IMR-90 (cell line): ENCODE results near the gene CD244. TPM values are rescaled to one million over a fixed set of nuclear protein-coding genes. Genes with fewer than 3 reads are reported as not detected.

Experiments used
- ATAC-seq: fragments of 200-7000 bp; cut with Tn5 transposase; 2 replicates; pipeline ENCODE4 v1.9.1; 2020; ENCODE audit warnings: low read depth, mild to moderate bottlenecking, moderate library complexity
- BruUV-seq: library from RNA; stranded (reverse); fragments of 400-500 nt; replicated peaks from 2 replicates; lab custom pipeline; 2021; lab: Mats Ljungman, UMichigan
- CTCF ChIA-PET: fragments of 300-600 bp; formaldehyde crosslinking; extraction: SDS; loops from one replicate; lab custom pipeline; 2021; ENCODE audit warnings: antibody characterized with exemption; lab: Yijun Ruan, JAX
- POLR2A ChIA-PET: fragments of 300-600 bp; sonication (Branson Sonifier 250); formaldehyde crosslinking; loops from one replicate; lab custom pipeline; 2022; ENCODE audit warnings: antibody characterized with exemption; ENCODE audit not compliant: unreplicated experiment; lab: Charles Lee
- DNase-seq: peaks from one replicate; pipeline ENCODE4 v3.0.0; 2013
- H2AFZ ChIP-seq: replicated peaks from 2 replicates; pipeline ENCODE3; 2013; ENCODE audit warnings: low read length, mild to moderate bottlenecking; ENCODE audit not compliant: poor library complexity
- H2AK5ac ChIP-seq: 2 replicates; pipeline ENCODE4 v1.6.1; 2013; ENCODE audit warnings: low read depth, low read length, inconsistent platforms
- H2AK9ac ChIP-seq: replicated peaks from 2 replicates; pipeline ENCODE3; 2013; ENCODE audit warnings: mild to moderate bottlenecking, low read depth, low read length, moderate library complexity; ENCODE audit not compliant: poor library complexity
- H2BK120ac ChIP-seq: 2 replicates; pipeline ENCODE4 v1.6.1; 2013; ENCODE audit warnings: low read depth, low read length, inconsistent platforms
- H2BK15ac ChIP-seq: 3 replicates; pipeline ENCODE4 v1.6.1; 2013; ENCODE audit warnings: low read depth, low read length, inconsistent platforms
- H2BK20ac ChIP-seq: 2 replicates; pipeline ENCODE4 v1.6.1; 2013; ENCODE audit warnings: low read depth, mild to moderate bottlenecking, inconsistent platforms, low read length, moderate library complexity
- H2BK5ac ChIP-seq: 2 replicates; pipeline ENCODE4 v1.6.1; 2013; ENCODE audit warnings: mild to moderate bottlenecking, low read depth, low read length, inconsistent platforms; ENCODE audit not compliant: poor library complexity, severe bottlenecking
- H3K14ac ChIP-seq: replicated peaks from 2 replicates; pipeline ENCODE4 v1.6.1; 2013; ENCODE audit warnings: low read depth, low read length, inconsistent platforms
- H3K18ac ChIP-seq: 2 replicates; pipeline ENCODE4 v1.6.1; 2013; ENCODE audit warnings: low read depth, low read length, control low read depth
- H3K23ac ChIP-seq: 2 replicates; pipeline ENCODE4 v1.6.1; 2013; ENCODE audit warnings: low read depth, low read length, inconsistent platforms
- H3K27ac ChIP-seq: 2 replicates; pipeline ENCODE4 v1.5.1; 2013; ENCODE audit warnings: mild to moderate bottlenecking, control low read depth, low read length; ENCODE audit not compliant: insufficient read depth
- H3K27me3 ChIP-seq: 2 replicates; pipeline ENCODE4 v1.6.1; 2013; ENCODE audit warnings: low read length; ENCODE audit not compliant: control insufficient read depth, insufficient read depth
- H3K36me3 ChIP-seq: 2 replicates; pipeline ENCODE4 v1.6.1; 2013; ENCODE audit warnings: low read length, mixed read lengths; ENCODE audit not compliant: control insufficient read depth, insufficient read depth
- H3K4ac ChIP-seq: 2 replicates; pipeline ENCODE4 v1.6.1; 2013; ENCODE audit warnings: low read depth, low read length, inconsistent platforms
- H3K4me1 ChIP-seq: 2 replicates; pipeline ENCODE4 v1.6.1; 2013; ENCODE audit warnings: low read length, mixed read lengths; ENCODE audit not compliant: control insufficient read depth, insufficient read depth
- H3K4me2 ChIP-seq: 2 replicates; pipeline ENCODE4 v1.6.1; 2013; ENCODE audit warnings: low read depth, mild to moderate bottlenecking, control low read depth, low read length, moderate library complexity
- H3K4me3 ChIP-seq: 2 replicates; pipeline ENCODE4 v1.5.1; 2013; ENCODE audit warnings: low read depth, mild to moderate bottlenecking, control low read depth, low read length, moderate library complexity; ENCODE audit not compliant: insufficient read depth
- H3K56ac ChIP-seq: 2 replicates; pipeline ENCODE4 v1.6.1; 2013; ENCODE audit warnings: low read length, inconsistent platforms; ENCODE audit not compliant: insufficient read depth; ENCODE audit errors: extremely low read depth
- H3K79me1 ChIP-seq, 2 experiments: 2 replicates each; pipeline ENCODE4 v1.6.1; 2013; ENCODE audit warnings: low read length in 2 of 2, inconsistent platforms in 1 of 2, low read depth in 1 of 2
- H3K9ac ChIP-seq: 2 replicates; pipeline ENCODE4 v1.6.1; 2013; ENCODE audit warnings: low read depth, low read length, control low read depth
- H3K9me1 ChIP-seq: 2 replicates; pipeline ENCODE4 v1.6.1; 2013; ENCODE audit warnings: low read length, inconsistent platforms; ENCODE audit not compliant: insufficient read depth
- H3K9me3 ChIP-seq: 2 replicates; pipeline ENCODE4 v1.6.1; 2013; ENCODE audit warnings: low read length; ENCODE audit not compliant: control insufficient read depth, insufficient read depth
- H4K20me1 ChIP-seq: 2 replicates; pipeline ENCODE4 v1.6.1; 2013; ENCODE audit warnings: low read length, inconsistent platforms; ENCODE audit not compliant: insufficient read depth
- H4K5ac ChIP-seq: 2 replicates; pipeline ENCODE4 v1.6.1; 2013; ENCODE audit warnings: mild to moderate bottlenecking, low read depth, low read length, control low read depth
- H4K8ac ChIP-seq, 2 experiments: 2 replicates each; pipeline ENCODE4 v1.6.1; 2013; ENCODE audit warnings: low read depth in 2 of 2, low read length in 2 of 2, control low read depth in 1 of 2, inconsistent platforms in 1 of 2
- H4K91ac ChIP-seq: 2 replicates; pipeline ENCODE4 v1.6.1; 2013; ENCODE audit warnings: low read depth, low read length, inconsistent platforms; ENCODE audit not compliant: insufficient read depth
- BHLHE40 ChIP-seq: fragments of 150-350 bp; IDR thresholded peaks from 2 replicates; pipeline ENCODE4 v1.6.1; 2016; ENCODE audit warnings: mild to moderate bottlenecking, low read depth, low read length
- CEBPB ChIP-seq: IDR thresholded peaks from 2 replicates; pipeline ENCODE4 v1.6.1; 2012; ENCODE audit warnings: low read depth, low read length, improper control_type of control experiment
- CHD1 ChIP-seq: IDR thresholded peaks from 2 replicates; pipeline ENCODE4 v1.6.1; 2012; ENCODE audit warnings: low read depth, low read length, improper control_type of control experiment
- CTCF ChIP-seq: conservative IDR thresholded peaks from 2 replicates; pipeline ENCODE4 v1.5.1; 2012; ENCODE audit warnings: mild to moderate bottlenecking, low read depth, low read length, improper control_type of control experiment
- ELK1 ChIP-seq: fragments of 150-350 bp; IDR thresholded peaks from 2 replicates; pipeline ENCODE4 v1.6.1; 2016; ENCODE audit warnings: low read depth, mild to moderate bottlenecking, low read length, moderate library complexity, borderline replicate concordance
- FOS ChIP-seq: fragments of 150-350 bp; IDR thresholded peaks from 2 replicates; pipeline ENCODE4 v1.6.1; 2016; ENCODE audit warnings: low read depth, low read length
- MAZ ChIP-seq: IDR thresholded peaks from 2 replicates; pipeline ENCODE4 v1.6.1; 2012; ENCODE audit warnings: low read depth, mild to moderate bottlenecking, low read length, improper control_type of control experiment, moderate library complexity, borderline replicate concordance
- MXI1 ChIP-seq: IDR thresholded peaks from 2 replicates; pipeline ENCODE4 v1.6.1; 2012; ENCODE audit warnings: low read depth, mild to moderate bottlenecking, low read length, moderate library complexity, borderline replicate concordance
- NFE2L2 ChIP-seq: fragments of 150-350 bp; IDR thresholded peaks from 2 replicates; pipeline ENCODE4 v1.6.1; 2016; ENCODE audit warnings: low read depth, mild to moderate bottlenecking, low read length
- POLR2A ChIP-seq: IDR thresholded peaks from 2 replicates; pipeline ENCODE4 v1.6.1; 2012; ENCODE audit warnings: mild to moderate bottlenecking, low read depth, low read length
- RAD21 ChIP-seq: IDR thresholded peaks from 2 replicates; pipeline ENCODE4 v1.6.1; 2012; ENCODE audit warnings: low read length, improper control_type of control experiment
- RCOR1 ChIP-seq: IDR thresholded peaks from 2 replicates; pipeline ENCODE4 v1.6.1; 2012; ENCODE audit warnings: mild to moderate bottlenecking, low read length, improper control_type of control experiment; ENCODE audit not compliant: insufficient replicate concordance
- RFX5 ChIP-seq: IDR thresholded peaks from 2 replicates; pipeline ENCODE4 v1.8.0; 2012; ENCODE audit warnings: low read depth, mild to moderate bottlenecking, low read length, moderate library complexity
- SMC3 ChIP-seq: fragments of 150-350 bp; IDR thresholded peaks from 2 replicates; pipeline ENCODE4 v1.6.1; 2016; ENCODE audit warnings: low read depth, mild to moderate bottlenecking, antibody characterized with exemption, low read length, moderate library complexity
- WGBS, 2 experiments: methylation state at CpG; one replicate each; pipeline versions ENCODE4 v1.1.5 to v1.1.7; 2013; ENCODE audit warnings: missing lambda C conversion rate in 2 of 2; ENCODE audit not compliant: insufficient read length in 1 of 2; ENCODE audit errors: extremely low coverage in 2 of 2; 5-methylcytosine and 5-hydroxymethylcytosine counted together
- dilution Hi-C: fragments of 300-500 bp; cut with HindIII; formaldehyde crosslinking; loops from one replicate; pipeline ENCODE4 v1.14.3; 2018; ENCODE audit warnings: low sequenced_read_pairs; ENCODE audit not compliant: unreplicated experiment
- in situ Hi-C: fragments of 300-500 bp; cut with MboI; formaldehyde crosslinking; loops from 3 replicates; pipeline ENCODE4 v1.14.3; 2019; ENCODE audit warnings: low sequenced_read_pairs, inconsistent platforms, mixed read lengths
- intact Hi-C: fragments of 100-400 bp; cut with micrococcal nuclease; formaldehyde crosslinking; loops from 2 replicates; pipeline ENCODE4 v1.10.0; 2022
- polyA plus RNA-seq, 3 experiments: library from polyadenylated mRNA; depleted of rRNA; stranded (reverse); fragments of >200 nt; gene quantifications; 2 replicates each; pipeline ENCODE4 v1.2.3, GENCODE V29; 2012; ENCODE audit warnings: low replicate concordance in 1 of 3
- total RNA-seq: library from RNA; depleted of rRNA; stranded (reverse); fragments of >200 nt; gene quantifications from 2 replicates; pipeline ENCODE4 v1.2.3, GENCODE V29; 2012

The CD244 gene
- total and polyA plus RNA-seq, 2 of the 4 experiments (the other 2 are of a cell fraction), result not detected

- WGBS, 2 experiments, result 80% methylated on average over 2 of the region's 11 CpGs; no CpG with 5 or more reads in 1 of the 2 experiments
- Histone ChIP-seq H3K4me2 (no peak overlapping the region), H3K9me1 (no peaks in the 10 kb centered on the region), H3K23ac (no peak overlapping the region), H3K14ac (no peak overlapping the region), H3K18ac (no peak overlapping the region), H4K91ac (no peak overlapping the region), H2BK15ac (no peak overlapping the region), H2BK5ac (no peak overlapping the region), H2AK9ac (no peak overlapping the region), H3K79me1 (no peaks in the 10 kb centered on the region), H2BK20ac (no peak overlapping the region), H4K5ac (no peak overlapping the region), H3K27me3 (no peaks in the 10 kb centered on the region), H3K56ac (no peak overlapping the region), H4K8ac (no peak overlapping the region), H3K4me3 (no peak overlapping the region), H2BK120ac (no peak overlapping the region), H3K36me3 (no peaks in the 10 kb centered on the region), H3K4ac (no peak overlapping the region), H3K4me1 (no peaks in the 10 kb centered on the region), H2AK5ac (no peak overlapping the region), H2AFZ (no peak overlapping the region), H3K9ac (no peak overlapping the region), H3K27ac (no peak overlapping the region), H3K9me3 (no peaks in the 10 kb centered on the region), H4K20me1 (no peaks in the 10 kb centered on the region)
- DNase-seq, result no peak
- POLR2A ChIA-PET, result no interaction called here
- in situ Hi-C loops (no loop called here), dilution Hi-C loops (no loop called here), intact Hi-C loops (no loop called here)
- ATAC-seq, result no peak
- CTCF ChIA-PET, result no interaction called here
- BruUV-seq, result no TSS peak
- TF ChIP-seq BHLHE40, result no peak
- no peak for TF ChIP-seq CHD1
- no peak for TF ChIP-seq ELK1
- no peak for TF ChIP-seq RCOR1
- no peak for TF ChIP-seq CTCF
- TF ChIP-seq MAZ, result no peak
- TF ChIP-seq MXI1, result no peak
- TF ChIP-seq RAD21, result no peak
- no peak for TF ChIP-seq POLR2A
- no peak for TF ChIP-seq NFE2L2
- no peak for TF ChIP-seq CEBPB
- no peak for TF ChIP-seq RFX5
- no peak for TF ChIP-seq FOS
- no peak for TF ChIP-seq SMC3
Measured at GRCh38 chr1:160863061-160863773, 530 bp upstream of the CD244 start.
